ENCODE data around the gene SPC25. TPM values are rescaled to one million over a fixed set of nuclear protein-coding genes. Genes with fewer than 3 reads are reported as not detected.

SPC25 gene
- total and polyA plus RNA-seq, 9 of the 15 experiments (the other 6 are each of a cell fraction or from before 2014, with no cell fraction given) = 44.8 to 100 (median 75.0) TPM

GRCh38 chr2:168851674-168852320 lies 38.4 kb downstream of the SPC25 start (continued):
- peak; percentile 45; the same call in 1 of the 2 replicates for TF ChIP-seq REST (IDR thresholded peaks at IDR 0.05; ENCODE audit: borderline replicate concordance)
- TF ChIP-seq REST (CRISPR knock-in tag; IDR thresholded peaks at IDR 0.05; ENCODE audit: low read depth) = no peak
- TF ChIP-seq JUN (IDR thresholded peaks at IDR 0.05; ENCODE audit: borderline replicate concordance, low read depth, low read length) = peak; percentile 95
- no peak for TF ChIP-seq JUN (CRISPR knock-in tag; IDR thresholded peaks at IDR 0.05; ENCODE audit: borderline replicate concordance)
- peak; percentile 98 for TF ChIP-seq PML (IDR thresholded peaks at IDR 0.05; ENCODE audit: low read length)
- peak; percentile 80; the same call in 1 of the 2 replicates for TF ChIP-seq POLR2AphosphoS2 (IDR thresholded peaks at IDR 0.05; ENCODE audit: low read length)
- peak; percentile 47; the same call in 1 of the 2 replicates for TF ChIP-seq CREB3 (tag; conservative IDR thresholded peaks at IDR 0.05; ENCODE audit: low read depth)
- TF ChIP-seq CHCHD3 (CRISPR knock-in tag; IDR thresholded peaks at IDR 0.05) = no peak
- 0 out of 2 replicates have a peak, but pooled peaks have one; percentile 53 for TF ChIP-seq TCF7 (IDR thresholded peaks at IDR 0.05; ENCODE audit: borderline replicate concordance)
- no peak for TF ChIP-seq RERE (CRISPR knock-in tag; IDR thresholded peaks at IDR 0.05; ENCODE audit: borderline replicate concordance)
- no peak; the same call in 1 of the 2 replicates for TF ChIP-seq ZBTB43 (CRISPR knock-in tag; IDR thresholded peaks at IDR 0.05)

Data from K562 (cell line).